HG02588 (cell line): ENCODE measurements around the gene PMP22.
"Not testable (repeated sequence)": the region's sequence is repeated elsewhere in the genome, so short reads cannot be mapped to it uniquely, and the experiment has no call there.

Source experiments
- ATAC-seq: cut with Tn5 transposase; IDR thresholded peaks from one replicate; pipeline ENCODE4 v1.9.1; 2021; ENCODE audit warnings: mild to moderate bottlenecking, moderate library complexity; ENCODE audit not compliant: unreplicated experiment

The PMP22 gene

GRCh38 chr17:15220785-15221184, 44.3 kb downstream of the PMP22 start:
- no peak for ATAC-seq

- no peak for ATAC-seq
These were observed 48.6 kb downstream of the PMP22 start for GRCh38 chr17:15216481-15216880.

DNA sequence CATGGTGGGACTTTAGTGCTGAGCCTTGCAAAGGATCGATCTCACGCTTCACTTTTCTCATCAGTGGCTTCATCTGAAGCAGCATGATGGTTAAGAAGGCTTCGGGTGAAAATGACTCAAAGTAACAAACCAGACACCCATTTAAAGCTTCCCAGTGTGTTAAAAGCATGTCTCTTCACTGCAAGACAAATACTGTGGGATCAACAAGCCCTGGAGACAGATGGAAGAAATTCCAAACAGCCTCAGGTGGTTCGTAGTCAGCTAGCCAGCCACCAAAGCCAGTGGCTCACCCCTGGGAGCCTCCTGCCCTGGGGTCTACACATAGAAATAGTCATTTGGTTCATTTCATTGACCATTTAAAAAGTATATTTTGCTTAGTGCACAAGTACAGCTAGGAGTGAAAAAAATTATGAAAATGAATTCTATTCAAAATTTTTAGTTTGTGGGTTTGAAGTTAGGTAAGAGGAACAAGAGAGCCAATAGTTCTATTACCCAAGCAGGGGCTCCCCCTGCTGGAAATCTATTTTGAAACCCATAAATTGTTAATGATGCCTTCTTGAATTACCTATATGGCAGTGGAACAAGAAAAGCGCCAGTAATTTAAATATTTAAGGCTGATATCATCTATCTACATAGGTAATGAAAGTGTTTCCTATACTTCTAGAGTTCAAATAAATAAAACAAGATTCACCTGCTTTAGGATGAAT, 51.6 kb downstream of the PMP22 start:
- ATAC-seq = no peak

- no peak for ATAC-seq
These were observed 54.9 kb downstream of the PMP22 start for GRCh38 chr17:15210247-15210646.

DNA sequence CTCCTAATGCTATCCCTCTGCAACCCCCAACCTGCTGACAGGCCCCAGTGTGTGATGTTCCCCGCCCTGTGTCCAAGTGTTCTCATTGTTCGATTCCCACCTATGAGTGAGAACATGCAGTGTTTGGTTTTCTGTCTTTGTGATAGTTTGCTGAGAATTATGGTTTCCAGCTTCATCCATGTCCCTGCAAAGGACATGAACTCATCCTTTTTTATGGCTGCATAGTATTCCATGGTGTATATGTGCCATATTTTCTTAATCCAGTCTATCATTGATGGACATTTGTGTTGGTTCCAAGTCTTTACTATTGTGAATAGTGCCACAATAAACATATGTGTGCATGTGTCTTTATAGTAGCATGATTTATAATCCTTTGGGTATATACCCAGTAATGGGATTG, 62.1 kb downstream of the PMP22 start:
- not testable (repeated sequence) for ATAC-seq

DNA sequence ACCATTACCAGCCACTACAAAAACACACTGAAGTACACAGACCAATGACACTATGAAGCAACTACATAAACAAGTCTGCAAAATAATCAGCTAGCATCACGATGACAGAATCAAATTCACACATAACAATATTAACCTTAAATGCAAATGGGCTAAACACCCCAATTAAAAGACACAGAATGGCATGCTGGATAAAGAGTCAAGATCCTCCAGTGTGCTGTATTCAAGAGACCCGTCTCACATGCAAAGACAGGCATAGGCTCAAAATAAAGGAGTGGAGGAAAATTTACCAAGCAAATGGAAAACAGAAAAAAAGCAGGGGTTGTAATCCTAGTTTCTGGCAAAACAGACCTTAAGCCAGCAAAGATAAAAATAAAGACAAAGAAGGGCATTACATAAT, 64.6 kb downstream of the PMP22 start:
- not testable (repeated sequence) for ATAC-seq

- no peak for ATAC-seq
These were observed 67.9 kb downstream of the PMP22 start for GRCh38 chr17:15197229-15197628.

DNA sequence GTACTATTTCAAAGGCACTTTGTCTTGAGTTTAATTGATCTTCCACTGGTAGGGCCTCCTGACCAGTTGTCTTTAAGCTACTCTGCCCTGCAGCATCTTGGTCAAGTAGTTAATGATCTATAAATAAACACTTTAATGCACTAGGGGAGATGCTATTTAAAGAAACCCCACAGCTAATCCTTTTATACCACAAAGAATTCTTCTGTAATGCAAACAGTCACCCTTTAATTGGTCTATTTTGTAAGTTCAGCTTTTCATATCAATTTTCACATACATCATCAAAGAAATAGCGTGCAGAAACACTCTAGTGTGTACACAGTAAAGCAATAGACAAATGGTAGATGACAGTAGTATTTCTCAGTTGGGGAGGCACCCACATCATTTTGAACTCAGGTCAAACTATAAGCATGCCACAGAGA, 70.3 kb downstream of the PMP22 start:
- ATAC-seq = no peak

GRCh38 chr17:15185625-15185991, 79.5 kb downstream of the PMP22 start:
- ATAC-seq = no peak

GRCh38 chr17:15184872-15185624, 80.1 kb downstream of the PMP22 start:
- no peak for ATAC-seq

- ATAC-seq = no peak
These were observed 83.3 kb downstream of the PMP22 start for GRCh38 chr17:15181816-15182215.

DNA sequence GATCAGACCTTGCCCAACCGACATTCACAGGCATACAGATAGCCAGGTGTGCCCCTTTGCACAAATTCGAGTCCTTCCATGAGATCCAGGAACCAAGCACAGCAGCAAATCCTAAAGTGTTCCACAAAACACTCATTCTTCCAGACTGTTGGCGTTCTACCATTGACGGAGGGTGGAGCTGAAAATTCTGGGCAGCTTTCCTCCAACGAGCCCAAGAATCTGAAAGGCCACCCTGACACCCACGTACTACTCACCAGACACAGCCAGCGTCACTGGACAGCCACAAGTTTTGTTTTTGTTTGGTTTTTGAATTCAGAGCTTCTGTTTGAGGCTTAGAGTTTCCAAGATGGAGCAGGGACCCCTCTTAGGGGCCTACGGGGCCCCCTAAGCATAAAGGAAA, 83.8 kb downstream of the PMP22 start:
- no peak for ATAC-seq

- ATAC-seq = no peak
These were observed 85.0 kb downstream of the PMP22 start for GRCh38 chr17:15180121-15180561.
